ENCODE results near the gene NACA. TPM values are rescaled to one million over a fixed set of nuclear protein-coding genes. Genes with fewer than 3 reads are reported as not detected.

The NACA gene
- total and polyA plus RNA-seq, 2 of the 13 experiments (the other 11 are each of a cell fraction or from before 2014, with no cell fraction given) = 799 to 1,700 TPM

GRCh38 chr12:56718636-56719035, 6.5 kb downstream of the NACA start:
- 98% methylated on average over 4 of the region's 4 CpGs for WGBS (ENCODE audit: low lambda C conversion rate)
- ATAC-seq = no peak
- in situ Hi-C loops (cut with HindIII; ENCODE audit: extremely low pct_ligation_motif_present, low pct_unique_long_range_greater_than_20kb) = no loop called here

More at GRCh38 chr12:56718636-56719035, 6.5 kb downstream of the NACA start:
- Histone ChIP-seq H3K9me3 (ENCODE audit: low read length) (no peaks in the 10 kb centered on the region), H3K36me3 (replicated peaks in 1 of 2; ENCODE audit: control insufficient read depth in 1 of 2, insufficient read depth in 2 of 2, low read length in 2 of 2) (peaks cover 39 to 73% of the 10 kb centered on the region in 2 experiments), H3K27ac (ENCODE audit: extremely low read length, insufficient read depth, low read length) (no peak overlapping the region), H3K4me3 (replicated peaks in 1 of 3; ENCODE audit: insufficient read depth in 1 of 3, low read depth in 2 of 3, low read length in 3 of 3) (no peak overlapping the region), H3K4me1 (ENCODE audit: insufficient read depth, low read length) (peaks cover 57% of the 10 kb centered on the region), H3K79me2 (ENCODE audit: insufficient read depth, low read length) (peaks cover 73% of the 10 kb centered on the region), H4K20me1 (ENCODE audit: insufficient read depth, low read length) (peaks cover 81% of the 10 kb centered on the region), H3K27me3 (ENCODE audit: control insufficient read depth in 1 of 2, insufficient read depth in 2 of 2, low read length in 2 of 2) (no peaks in the 10 kb centered on the region), H3K9ac (ENCODE audit: insufficient read depth, low read depth, low read length) (no peak overlapping the region), H3K4me2 (ENCODE audit: low read depth, low read length) (no peak overlapping the region), H2AFZ (ENCODE audit: low read length) (no peak overlapping the region)
- no peak for DNase-seq (ENCODE audit: low spot score)
- no peak for TF ChIP-seq ZNF367 (CRISPR knock-in tag; IDR thresholded peaks at IDR 0.05; ENCODE audit: borderline replicate concordance)
- TF ChIP-seq ZNF414 (CRISPR knock-in tag; IDR thresholded peaks at IDR 0.05) = no peak
- TF ChIP-seq ZNF790 (CRISPR knock-in tag; IDR thresholded peaks at IDR 0.05; ENCODE audit: borderline replicate concordance) = no peak
- TF ChIP-seq ZKSCAN8 (CRISPR knock-in tag; IDR thresholded peaks at IDR 0.05; ENCODE audit: borderline replicate concordance) = no peak
- no peak for TF ChIP-seq GPN1 (CRISPR knock-in tag; IDR thresholded peaks at IDR 0.05; ENCODE audit: borderline replicate concordance)
- no peak for TF ChIP-seq TFDP1 (CRISPR knock-in tag; IDR thresholded peaks at IDR 0.05; ENCODE audit: borderline replicate concordance)
- TF ChIP-seq FOSL1 (CRISPR knock-in tag; IDR thresholded peaks at IDR 0.05; ENCODE audit: borderline replicate concordance) = no peak
- TF ChIP-seq ZNF724P (CRISPR knock-in tag; IDR thresholded peaks at IDR 0.05; ENCODE audit: borderline replicate concordance) = no peak
- no peak for TF ChIP-seq KMT2B (CRISPR knock-in tag; IDR thresholded peaks at IDR 0.05)
- TF ChIP-seq ZNF501 (CRISPR knock-in tag; IDR thresholded peaks at IDR 0.05) = no peak
- TF ChIP-seq THAP7 (CRISPR knock-in tag; IDR thresholded peaks at IDR 0.05) = no peak
- TF ChIP-seq TRIM24 (CRISPR knock-in tag; IDR thresholded peaks at IDR 0.05) = no peak
- TF ChIP-seq SSRP1 (CRISPR knock-in tag; IDR thresholded peaks at IDR 0.05) = no peak
- TF ChIP-seq ZFP36 (IDR thresholded peaks at IDR 0.05; ENCODE audit: borderline replicate concordance, low read depth, low read length, partially characterized antibody) = no peak
- TF ChIP-seq ZNF781 (CRISPR knock-in tag; IDR thresholded peaks at IDR 0.05; ENCODE audit: borderline replicate concordance, not compliant biosample characterization) = no peak
- TF ChIP-seq ZBTB39 (CRISPR knock-in tag; IDR thresholded peaks at IDR 0.05) = no peak
- TF ChIP-seq MAZ (IDR thresholded peaks at IDR 0.05; ENCODE audit: borderline replicate concordance, low read depth, low read length) = no peak
- no peak for TF ChIP-seq MAZ (CRISPR knock-in tag; IDR thresholded peaks at IDR 0.05; ENCODE audit: low read depth)
- TF ChIP-seq ZNF713 (CRISPR knock-in tag; IDR thresholded peaks at IDR 0.05) = no peak
- no peak for TF ChIP-seq ZBTB43 (CRISPR knock-in tag; conservative IDR thresholded peaks at IDR 0.05)
- ChIA-PET CTCF (ENCODE audit: low intra/inter-chr PET ratio, low total read pairs) (no interaction called here), POLR2A (interaction anchor here (0.9 to 1.9 kb wide), 4 partner anchors 9 to 82 kb away, joined by 3 to 5 read pairs (median 4); partner anchors contain the start of gene PTGES3)
- intact Hi-C loops (cut with micrococcal nuclease; ENCODE audit: unreplicated experiment) = no loop called here
- no TSS peak for BruUV-seq (replicated peaks)
- FAIRE-seq = no peak
